Adrenal gland (tissue), 5 donors: ENCODE data around the gene MRPL36.

Experiments used
- CTCF ChIP-seq, 6 experiments: fragments of 450-650 bp in 4 of 6; fragments of 200-600 bp in 2 of 6; sonication (generic) in 1 of 6; IDR thresholded peaks; 1 replicate in 5 of 6; 2 replicates in 1 of 6; pipeline versions ENCODE4 v1.5.1 to v1.8.0; 2016 to 2021; ENCODE audit warnings: antibody characterized with exemption in 6 of 6, mild to moderate bottlenecking in 2 of 6, moderate library complexity in 1 of 6
- POLR2A ChIP-seq, 2 donors: fragments of 450-650 bp; IDR thresholded peaks; one replicate each; pipeline ENCODE4 v1.6.1; 2017; ENCODE audit warnings: antibody characterized with exemption in 2 of 2, mild to moderate bottlenecking in 2 of 2, moderate library complexity in 1 of 2
- donor health status: DM: no; HTN: no; CAD: no.

GRCh38 chr5:1801222-1801966 lies 1.8 kb upstream of the MRPL36 start, which contains the start of gene NDUFS6:
- TF ChIP-seq CTCF (IDR thresholded peaks at IDR 0.05), result no peak
- peak; percentile 26 to 57 for TF ChIP-seq POLR2A (IDR thresholded peaks at IDR 0.05)
